Liver (tissue), 9 donors: ENCODE measurements around the gene MYBPC3. TPM values are rescaled to one million over a fixed set of nuclear protein-coding genes. Genes with fewer than 3 reads are reported as not detected.

Experiments
- DNase-seq: peaks from one replicate; pipeline ENCODE4 v3.0.0-alpha.2; 2017; ENCODE audit warnings: low spot score
- H3K27ac ChIP-seq, 2 donors: one replicate each; pipeline ENCODE4 v1.7.0; 2013; ENCODE audit warnings: inconsistent platforms in 2 of 2, low read length in 2 of 2, control low read depth in 1 of 2, low read depth in 1 of 2, mild to moderate bottlenecking in 1 of 2
- H3K27me3 ChIP-seq, 4 donors: one replicate each; pipeline versions ENCODE4 v1.6.1 to v1.7.0; 2013; ENCODE audit warnings: low read length in 3 of 4, inconsistent platforms in 1 of 4, mild to moderate bottlenecking in 1 of 4, moderate library complexity in 1 of 4; ENCODE audit not compliant: control insufficient read depth in 4 of 4, insufficient read depth in 4 of 4
- H3K36me3 ChIP-seq, 4 donors: one replicate each; pipeline versions ENCODE4 v1.6.1 to v1.7.0; 2013; ENCODE audit warnings: low read length in 3 of 4, mild to moderate bottlenecking in 3 of 4, low read depth in 1 of 4, moderate library complexity in 1 of 4; ENCODE audit not compliant: control insufficient read depth in 4 of 4, insufficient read depth in 3 of 4
- H3K4me1 ChIP-seq, 4 donors: one replicate each; pipeline versions ENCODE4 v1.6.1 to v1.7.0; 2013; ENCODE audit warnings: low read length in 3 of 4, mild to moderate bottlenecking in 3 of 4, moderate library complexity in 1 of 4; ENCODE audit not compliant: control insufficient read depth in 4 of 4, insufficient read depth in 4 of 4
- H3K4me3 ChIP-seq, 3 donors: one replicate each; pipeline versions ENCODE4 v1.6.1 to v1.7.0; 2013; ENCODE audit warnings: low read length in 3 of 3, control low read depth in 1 of 3, low read depth in 1 of 3, mild to moderate bottlenecking in 1 of 3
- H3K9ac ChIP-seq, 2 donors: one replicate each; pipeline ENCODE4 v1.7.0; 2013; ENCODE audit warnings: low read length in 2 of 2, mild to moderate bottlenecking in 2 of 2, moderate library complexity in 2 of 2, control low read depth in 1 of 2, low read depth in 1 of 2
- H3K9me3 ChIP-seq, 4 donors: one replicate each; pipeline versions ENCODE4 v1.6.1 to v1.7.0; 2013; ENCODE audit warnings: low read length in 3 of 4; ENCODE audit not compliant: control insufficient read depth in 4 of 4
- ATF3 ChIP-seq: IDR thresholded peaks from 2 replicates; pipeline ENCODE4 v1.6.1; 2016; ENCODE audit warnings: antibody characterized with exemption
- CTCF ChIP-seq: fragments of 150-350 bp; IDR thresholded peaks from 2 replicates; pipeline ENCODE4 v1.5.1; 2017; ENCODE audit warnings: improper control_type of control experiment, low read depth, low read length; ENCODE audit not compliant: missing input control
- EGR1 ChIP-seq, 2 donors: IDR thresholded peaks; 2 replicates each; pipeline ENCODE4 v1.6.1; 2016 to 2018; ENCODE audit warnings: antibody characterized with exemption in 2 of 2, low read depth in 2 of 2
- FOXA1 ChIP-seq: IDR thresholded peaks from 2 replicates; pipeline ENCODE4 v1.6.1; 2016; ENCODE audit warnings: antibody characterized with exemption
- FOXA2 ChIP-seq: IDR thresholded peaks from 2 replicates; pipeline ENCODE4 v1.6.1; 2016; ENCODE audit warnings: antibody characterized with exemption
- GABPA ChIP-seq, 2 donors: IDR thresholded peaks in 1 of 2; conservative IDR thresholded peaks in 1 of 2; 2 replicates each; pipeline ENCODE4 v1.6.1; 2016; ENCODE audit warnings: antibody characterized with exemption in 2 of 2, mild to moderate bottlenecking in 1 of 2, moderate library complexity in 1 of 2
- HNF4A ChIP-seq, 2 donors: conservative IDR thresholded peaks; 2 replicates each; pipeline ENCODE4 v1.6.1; 2016; ENCODE audit warnings: antibody characterized with exemption in 2 of 2, mild to moderate bottlenecking in 2 of 2
- HNF4G ChIP-seq: IDR thresholded peaks from 2 replicates; pipeline ENCODE4 v1.6.1; 2016; ENCODE audit warnings: antibody characterized with exemption
- NR2F2 ChIP-seq: IDR thresholded peaks from 2 replicates; pipeline ENCODE4 v1.6.1; 2016; ENCODE audit warnings: antibody characterized with exemption
- RAD21 ChIP-seq, 2 donors: IDR thresholded peaks; 2 replicates each; pipeline ENCODE4 v1.6.1; 2016; ENCODE audit warnings: antibody characterized with exemption in 2 of 2, mild to moderate bottlenecking in 2 of 2
- REST ChIP-seq: IDR thresholded peaks from 2 replicates; pipeline ENCODE4 v1.6.1; 2016; ENCODE audit warnings: antibody characterized with exemption, mild to moderate bottlenecking
- RXRA ChIP-seq, 2 donors: IDR thresholded peaks; 2 replicates each; pipeline ENCODE4 v1.6.1; 2017 to 2018; ENCODE audit warnings: antibody characterized with exemption in 2 of 2, mild to moderate bottlenecking in 1 of 2
- SP1 ChIP-seq: IDR thresholded peaks from 2 replicates; pipeline ENCODE4 v1.6.1; 2018; ENCODE audit warnings: antibody characterized with exemption, mild to moderate bottlenecking
- YY1 ChIP-seq: IDR thresholded peaks from 2 replicates; pipeline ENCODE4 v1.6.1; 2016; ENCODE audit warnings: antibody characterized with exemption, mild to moderate bottlenecking
- ZBTB33 ChIP-seq: IDR thresholded peaks from 2 replicates; pipeline ENCODE4 v1.6.1; 2016; ENCODE audit warnings: antibody characterized with exemption
- WGBS: extraction: QIAGEN DNeasy Blood & Tissue Kit; methylation state at CpG from one replicate; pipeline ENCODE4 v1.1.7; 2013; 5-methylcytosine and 5-hydroxymethylcytosine counted together
- polyA plus RNA-seq, 2 donors: library from polyadenylated mRNA; stranded (reverse) in 1 of 2; unstranded in 1 of 2; fragments of 200-250 nt in 1 of 2; fragments of >200 nt in 1 of 2; fragmentation: Nextera tagmentation in 1 of 2; extraction: Ambion mirVana in 1 of 2; gene quantifications; one replicate each; pipeline versions ENCODE4 v1.2.1 to v1.2.3, GENCODE V29; 2013 to 2015
- total RNA-seq, 2 donors: library from RNA; depleted of rRNA; stranded (reverse); fragments of >200 nt; gene quantifications; one replicate each; pipeline ENCODE4 v1.2.3, GENCODE V29; 2014
- donor health status: healthy.
- donor health status: healthy.
- donor health status: healthy.
- donor health status: healthy.
- donor health status: healthy.

MYBPC3 gene
- total and polyA plus RNA-seq, 4 donors: 0.01 to 0.25 TPM; not detected in 2

- Histone ChIP-seq H3K9me3 (no peaks in the 10 kb centered on the region), H3K4me3 (no peak overlapping the region), H3K27ac (no peak overlapping the region), H3K4me1 (no peaks in the 10 kb centered on the region), H3K27me3 (no peaks in the 10 kb centered on the region), H3K36me3 (no peaks in the 10 kb centered on the region), H3K9ac (no peak overlapping the region)
- no peak for DNase-seq
- TF ChIP-seq FOXA1 (no peak), RAD21 (IDR thresholded peaks at IDR 0.05) (peak in 1 of 2 donors; percentile 60), NR2F2 (no peak), HNF4G (no peak), YY1 (no peak)
- 75% methylated on average over 8 of the region's 8 CpGs for WGBS
Measured at GRCh38 chr11:47348859-47349258, 3.6 kb downstream of the MYBPC3 start.

- H3K27me3 ChIP-seq: no peaks in the 10 kb centered on the region
- no peaks in the 10 kb centered on the region for H3K9me3 ChIP-seq
- no peak overlapping the region for H3K27ac ChIP-seq
- H3K36me3 ChIP-seq: no peaks in the 10 kb centered on the region
- no peak overlapping the region for H3K4me3 ChIP-seq
- no peak for DNase-seq
- TF ChIP-seq HNF4G (no peak), REST (no peak), SP1 (no peak), ATF3 (no peak), RXRA (IDR thresholded peaks at IDR 0.05) (no peak), FOXA1 (no peak), ZBTB33 (no peak), GABPA (IDR thresholded peaks at IDR 0.05 in 1 of 2, conservative IDR thresholded peaks at IDR 0.05 in 1 of 2) (no peak), EGR1 (IDR thresholded peaks at IDR 0.05; ENCODE audit: low read depth in 2 of 2) (no peak)
- 86% methylated on average over 24 of the region's 24 CpGs for WGBS
- H3K9ac ChIP-seq: no peak overlapping the region
- H3K4me1 ChIP-seq: no peaks in the 10 kb centered on the region
Measured at GRCh38 chr11:47348131-47348802, 4.2 kb downstream of the MYBPC3 start.

- no peaks in the 10 kb centered on the region for H3K36me3 ChIP-seq
- no peak overlapping the region for H3K9ac ChIP-seq
- H3K27ac ChIP-seq: no peak overlapping the region
- 82% methylated on average over 5 of the region's 5 CpGs for WGBS
- no peak for TF ChIP-seq HNF4A (conservative IDR thresholded peaks at IDR 0.05)
- TF ChIP-seq EGR1 (IDR thresholded peaks at IDR 0.05; ENCODE audit: low read depth in 2 of 2): no peak
- no peak for TF ChIP-seq ATF3
- no peak for TF ChIP-seq ZBTB33
- no peak for TF ChIP-seq NR2F2
- TF ChIP-seq RXRA (IDR thresholded peaks at IDR 0.05): no peak
- no peak for TF ChIP-seq CTCF
- TF ChIP-seq YY1: no peak
- no peak for TF ChIP-seq FOXA2
- TF ChIP-seq FOXA1: no peak
- H3K9me3 ChIP-seq: no peaks in the 10 kb centered on the region
- H3K4me3 ChIP-seq: no peak overlapping the region
- DNase-seq: no peak
- no peaks in the 10 kb centered on the region for H3K27me3 ChIP-seq
- no peaks in the 10 kb centered on the region for H3K4me1 ChIP-seq
Measured at GRCh38 chr11:47347137-47347536, 5.4 kb downstream of the MYBPC3 start.
